Measurements from ENCODE around the gene WDR1. TPM values are rescaled to one million over a fixed set of nuclear protein-coding genes. Genes with fewer than 3 reads are reported as not detected.

Gene WDR1
- total RNA-seq, 1 experiment from 2014 or later: 367 TPM

DNA sequence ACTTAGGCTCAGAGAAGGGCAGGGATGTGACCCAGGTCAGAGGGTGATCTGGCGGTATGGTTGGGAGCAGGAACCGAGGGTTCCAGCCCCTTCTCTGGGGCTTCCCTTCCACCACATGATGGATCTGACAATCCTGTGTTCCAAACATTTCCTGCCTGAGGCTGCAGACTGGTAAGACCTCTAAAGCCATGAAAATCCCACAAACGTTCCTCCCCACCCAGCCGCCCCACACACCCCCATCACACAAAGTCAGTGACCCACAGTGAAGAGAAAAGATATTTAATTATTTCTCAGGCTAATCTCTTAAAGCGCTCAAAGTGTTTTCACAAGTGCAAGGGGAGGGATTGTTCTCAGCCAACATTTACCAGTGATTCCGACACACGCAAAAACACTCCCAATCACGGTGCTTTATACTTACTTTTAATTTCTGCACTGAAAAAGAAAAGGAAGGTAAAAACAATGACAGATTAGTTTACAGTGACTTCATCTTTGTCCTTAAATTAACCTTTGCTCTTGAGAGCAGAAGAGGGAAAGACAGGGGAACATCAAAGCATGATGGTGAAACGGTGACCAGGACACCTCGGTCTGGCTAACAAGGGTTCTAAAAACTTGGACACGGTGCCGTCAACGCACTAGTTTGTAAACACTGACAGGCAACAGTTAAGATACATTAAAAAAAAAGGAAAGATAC is 42.4 kb downstream of the WDR1 start:
- TF ChIP-seq CTCF (conservative IDR thresholded peaks at IDR 0.05): no peak
- Mint-ChIP-seq H3K4me1 (peaks cover 0 to 4% of the 10 kb centered on the region in 2 experiments; a peak in 2 of 4 replicates), H3K9me3 (no peaks in the 10 kb centered on the region), H3K27me3 (ENCODE audit: low read depth) (no peaks in the 10 kb centered on the region; the same call in 1 of the 2 replicates), H3K36me3 (ENCODE audit: insufficient read depth in 1 of 3, low read depth in 3 of 3) (peaks cover 35 to 79% (median 75%) of the 10 kb centered on the region in 3 experiments; a peak in 6 of 7 replicates), H3K4me3 (no peak overlapping the region), H3K27ac (peak overlapping the region in 2 of 3 experiments; percentile 28 to 47; a peak in 1 of 7 replicates)
- Histone ChIP-seq H4K5ac (ENCODE audit: insufficient read length, low read depth, low read length) (no peak overlapping the region), H3K14ac (ENCODE audit: insufficient read depth, low read length) (no peak overlapping the region), H2AK5ac (ENCODE audit: insufficient read length, low read length) (no peak overlapping the region), H3T11ph (ENCODE audit: low read length) (no peak overlapping the region), H3K79me2 (ENCODE audit: insufficient read depth, low read length) (no peaks in the 10 kb centered on the region), H2BK20ac (ENCODE audit: low read depth, low read length, poor library complexity, severe bottlenecking) (no peak overlapping the region), H2BK15ac (ENCODE audit: low read depth, low read length) (no peak overlapping the region), H3K9ac (ENCODE audit: extremely low read depth, insufficient read length, low read length) (no peak overlapping the region), H3K27me3 (ENCODE audit: insufficient read depth, low read length) (no peaks in the 10 kb centered on the region), H2BK5ac (ENCODE audit: insufficient read length, low read length) (no peak overlapping the region), H3K56ac (ENCODE audit: insufficient read length, low read depth, low read length) (no peak overlapping the region), H3K23me2 (ENCODE audit: insufficient read length, low read depth, low read length, poor library complexity, severe bottlenecking) (no peaks in the 10 kb centered on the region), H4K91ac (ENCODE audit: insufficient read length, low read depth, low read length) (no peak overlapping the region), H3K18ac (ENCODE audit: insufficient read length, low read depth, low read length) (no peak overlapping the region), H3K27ac (ENCODE audit: insufficient read length, low read depth, low read length) (no peak overlapping the region), H4K20me1 (ENCODE audit: control insufficient read depth, insufficient read depth, insufficient read length) (peaks cover 3% of the 10 kb centered on the region), H2AFZ (ENCODE audit: low read length) (no peak overlapping the region), H3K4me1 (ENCODE audit: insufficient read depth, low read length) (no peaks in the 10 kb centered on the region), H3K4ac (ENCODE audit: low read depth, low read length) (no peak overlapping the region), H3K23ac (ENCODE audit: insufficient read length, low read depth, low read length) (no peak overlapping the region), H3K79me1 (ENCODE audit: insufficient read depth, low read depth, low read length, poor library complexity, severe bottlenecking) (no peaks in the 10 kb centered on the region), H3K4me2 (ENCODE audit: insufficient read depth, insufficient read length, low read length) (no peak overlapping the region), H3K9me3 (ENCODE audit: control insufficient read depth, low read depth, low read length) (no peaks in the 10 kb centered on the region), H2BK120ac (ENCODE audit: low read depth, low read length, poor library complexity, severe bottlenecking) (no peak overlapping the region), H2BK12ac (ENCODE audit: insufficient read length, low read depth, low read length) (no peak overlapping the region), H4K8ac (replicated peaks; ENCODE audit: insufficient read length, low read depth, low read length) (no peak overlapping the region)
- no peak for DNase-seq
- no CpG with 5 or more reads among the region's 13 CpGs for WGBS (ENCODE audit: extremely low coverage, insufficient read length, low lambda C conversion rate)

Data from H9 (cell line).